ENCODE measurements around the gene PGAM5.

DNA sequence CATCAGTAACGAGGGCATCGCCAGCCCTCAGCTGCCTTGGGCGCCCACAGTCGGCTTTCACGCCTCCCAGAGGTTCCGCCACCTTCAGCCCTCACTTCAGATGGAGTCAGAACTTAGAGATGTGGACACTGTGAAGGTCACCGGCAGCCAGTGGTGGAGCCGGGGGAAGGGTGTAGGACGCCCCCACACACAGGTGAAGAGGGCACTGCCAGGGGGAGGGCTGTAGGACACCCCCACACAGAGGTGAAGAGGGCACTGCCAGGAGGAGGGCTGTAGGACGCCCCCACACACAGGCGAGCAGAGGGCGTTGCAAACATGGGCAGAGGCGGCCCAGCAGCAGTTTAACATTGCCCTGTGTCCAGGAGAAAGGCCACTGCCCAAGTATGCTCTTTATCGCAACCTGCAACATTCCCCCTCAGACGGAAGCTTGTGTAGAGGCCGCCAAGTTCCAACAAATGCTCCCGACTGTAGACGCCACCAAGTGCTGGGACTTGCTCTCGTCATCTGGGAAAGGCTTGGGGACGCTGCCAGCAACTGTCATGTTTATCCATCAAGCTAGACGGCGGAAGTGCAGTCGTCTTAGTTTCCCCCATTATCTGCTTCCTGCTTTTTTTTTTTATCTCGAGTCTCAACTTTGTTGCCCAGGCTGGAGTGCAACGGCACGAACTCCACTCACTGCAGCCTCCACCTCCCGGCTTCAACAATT, 55.9 kb downstream of the PGAM5 start:
- no peak for TF ChIP-seq POLR2A (IDR thresholded peaks at IDR 0.05)
- TF ChIP-seq, protein P1, sequence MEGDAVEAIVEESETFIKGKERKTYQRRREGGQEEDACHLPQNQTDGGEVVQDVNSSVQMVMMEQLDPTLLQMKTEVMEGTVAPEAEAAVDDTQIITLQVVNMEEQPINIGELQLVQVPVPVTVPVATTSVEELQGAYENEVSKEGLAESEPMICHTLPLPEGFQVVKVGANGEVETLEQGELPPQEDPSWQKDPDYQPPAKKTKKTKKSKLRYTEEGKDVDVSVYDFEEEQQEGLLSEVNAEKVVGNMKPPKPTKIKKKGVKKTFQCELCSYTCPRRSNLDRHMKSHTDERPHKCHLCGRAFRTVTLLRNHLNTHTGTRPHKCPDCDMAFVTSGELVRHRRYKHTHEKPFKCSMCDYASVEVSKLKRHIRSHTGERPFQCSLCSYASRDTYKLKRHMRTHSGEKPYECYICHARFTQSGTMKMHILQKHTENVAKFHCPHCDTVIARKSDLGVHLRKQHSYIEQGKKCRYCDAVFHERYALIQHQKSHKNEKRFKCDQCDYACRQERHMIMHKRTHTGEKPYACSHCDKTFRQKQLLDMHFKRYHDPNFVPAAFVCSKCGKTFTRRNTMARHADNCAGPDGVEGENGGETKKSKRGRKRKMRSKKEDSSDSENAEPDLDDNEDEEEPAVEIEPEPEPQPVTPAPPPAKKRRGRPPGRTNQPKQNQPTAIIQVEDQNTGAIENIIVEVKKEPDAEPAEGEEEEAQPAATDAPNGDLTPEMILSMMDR (IDR thresholded peaks at IDR 0.05) = no peak
